HG02759 (cell line): ENCODE results near the gene ATG7.
"Not testable (repeated sequence)": the region's sequence is repeated elsewhere in the genome, so short reads cannot be mapped to it uniquely, and the experiment has no call there.

Experiments used
- ATAC-seq: cut with Tn5 transposase; IDR thresholded peaks from one replicate; pipeline ENCODE4 v1.9.1; 2021; ENCODE audit warnings: mild to moderate bottlenecking, moderate library complexity; ENCODE audit not compliant: unreplicated experiment

ATG7 gene

GRCh38 chr3:11384074-11384473 lies 111.9 kb downstream of the ATG7 start:
- no peak for ATAC-seq

GRCh38 chr3:11385326-11385725 lies 113.1 kb downstream of the ATG7 start:
- no peak for ATAC-seq

- no peak for ATAC-seq
Measured at GRCh38 chr3:11385891-11386290, 113.7 kb downstream of the ATG7 start.

- no peak for ATAC-seq
Measured at GRCh38 chr3:11386465-11387113, 114.4 kb downstream of the ATG7 start.

- ATAC-seq = no peak
Measured at GRCh38 chr3:11389386-11390268, 117.4 kb downstream of the ATG7 start.

- no peak for ATAC-seq
Measured at GRCh38 chr3:11390411-11391131, 118.4 kb downstream of the ATG7 start.

GRCh38 chr3:11391174-11391879 lies 119.1 kb downstream of the ATG7 start:
- ATAC-seq = no peak

- no peak for ATAC-seq
Measured at GRCh38 chr3:11392014-11392859, 120.0 kb downstream of the ATG7 start.

GRCh38 chr3:11392860-11393114 lies 120.6 kb downstream of the ATG7 start:
- no peak for ATAC-seq

GRCh38 chr3:11393401-11393800 lies 121.2 kb downstream of the ATG7 start:
- no peak for ATAC-seq

- no peak for ATAC-seq
Measured at GRCh38 chr3:11394392-11394791, 122.2 kb downstream of the ATG7 start.

- ATAC-seq = no peak
Measured at GRCh38 chr3:11400213-11400612, 128.0 kb downstream of the ATG7 start.

- ATAC-seq = no peak
Measured at GRCh38 chr3:11401434-11401833, 129.2 kb downstream of the ATG7 start.

- no peak for ATAC-seq
Measured at GRCh38 chr3:11405323-11405722, 133.1 kb downstream of the ATG7 start.

GRCh38 chr3:11407644-11408043 lies 135.4 kb downstream of the ATG7 start:
- no peak for ATAC-seq

- ATAC-seq = not testable (repeated sequence)
Measured at GRCh38 chr3:11408324-11408859, 136.2 kb downstream of the ATG7 start.

- ATAC-seq = no peak
Measured at GRCh38 chr3:11410564-11410963, 138.4 kb downstream of the ATG7 start.

- no peak for ATAC-seq
Measured at GRCh38 chr3:11411956-11412355, 139.8 kb downstream of the ATG7 start.

GRCh38 chr3:11413071-11413470 lies 140.9 kb downstream of the ATG7 start:
- ATAC-seq = no peak

GRCh38 chr3:11415099-11415498 lies 142.9 kb downstream of the ATG7 start:
- no peak for ATAC-seq
